NCI-H1417 (cell line): Measurements from ENCODE around the gene HK2.
"Not testable (repeated sequence)": the region's sequence is repeated elsewhere in the genome, so short reads cannot be mapped to it uniquely, and the experiment has no call there.

Experiments used
- DNase-seq, 3 experiments: peaks; one replicate each; lab custom pipeline; 2025; lab: John Stamatoyannopoulos, UW

The HK2 gene

GRCh38 chr2:74834792-74835755 is 1.1 kb downstream of the HK2 start:
- DNase-seq = peak; percentile 17 to 74 (median 71)

DNA sequence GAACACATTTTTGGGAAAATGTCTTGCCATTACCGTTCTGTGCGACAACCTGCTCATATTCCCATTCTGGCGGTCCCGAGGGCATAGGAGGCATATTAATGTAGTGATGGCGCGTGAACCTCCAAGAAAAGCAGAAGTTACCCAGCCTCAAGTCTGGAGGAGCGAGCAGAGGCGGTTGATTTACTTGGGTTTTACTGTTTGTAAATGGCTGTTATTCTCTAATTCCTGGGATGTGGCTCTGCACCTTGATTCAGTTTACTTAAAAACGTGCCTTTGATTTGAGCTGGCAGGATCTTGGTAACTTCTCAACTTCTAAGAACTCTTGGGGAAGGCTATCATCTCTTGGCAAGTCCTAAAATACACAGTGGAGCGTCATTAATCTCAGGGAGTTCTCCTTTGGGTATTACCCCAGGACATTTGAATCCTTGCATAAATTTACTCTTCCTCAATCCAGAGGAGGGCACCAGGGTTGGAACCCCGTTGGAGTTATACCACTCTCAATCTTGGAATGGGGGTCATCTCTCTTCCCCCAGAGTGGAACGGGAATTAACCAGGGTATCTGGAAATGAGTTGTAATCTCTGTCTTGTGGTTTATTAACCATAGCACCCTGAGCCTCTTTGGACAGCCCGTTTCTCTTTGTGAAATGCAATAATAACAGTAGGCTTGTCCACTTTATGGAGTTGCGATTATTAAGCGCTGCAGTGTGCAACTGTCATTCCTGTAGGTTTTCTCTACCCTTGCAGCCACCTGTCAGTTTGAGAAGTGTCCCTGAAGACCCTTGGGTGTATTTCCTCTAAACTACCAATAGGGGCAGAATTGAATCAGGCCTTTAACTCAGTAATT is 2.1 kb downstream of the HK2 start:
- peak; percentile 36 to 74 (median 40) for DNase-seq

- no peak for DNase-seq
Measured at GRCh38 chr2:74836675-74837401, 2.9 kb downstream of the HK2 start.

GRCh38 chr2:74841641-74842040 is 7.7 kb downstream of the HK2 start:
- no peak for DNase-seq

DNA sequence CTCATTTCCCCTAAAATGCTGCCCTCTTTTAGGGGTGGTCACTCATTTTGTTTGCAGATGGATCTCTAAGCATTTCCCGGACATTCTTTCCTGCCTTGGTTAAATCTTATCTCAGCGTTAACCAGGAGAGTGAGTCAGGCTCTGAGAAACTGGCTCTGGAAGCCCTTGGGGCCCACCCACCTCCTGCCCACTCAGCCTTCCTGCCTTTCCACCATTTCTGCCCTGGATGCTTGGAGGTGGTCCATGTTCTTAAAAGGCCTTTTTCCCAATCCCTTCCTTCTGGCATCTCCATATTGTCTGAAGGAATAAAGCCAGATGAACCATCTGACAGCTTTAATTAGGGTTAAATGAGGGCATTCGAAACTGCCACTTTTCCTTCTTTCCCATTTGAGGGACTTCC is 9.5 kb downstream of the HK2 start:
- no peak for DNase-seq

- DNase-seq = no peak
Measured at GRCh38 chr2:74843899-74844298, 10.0 kb downstream of the HK2 start.

DNA sequence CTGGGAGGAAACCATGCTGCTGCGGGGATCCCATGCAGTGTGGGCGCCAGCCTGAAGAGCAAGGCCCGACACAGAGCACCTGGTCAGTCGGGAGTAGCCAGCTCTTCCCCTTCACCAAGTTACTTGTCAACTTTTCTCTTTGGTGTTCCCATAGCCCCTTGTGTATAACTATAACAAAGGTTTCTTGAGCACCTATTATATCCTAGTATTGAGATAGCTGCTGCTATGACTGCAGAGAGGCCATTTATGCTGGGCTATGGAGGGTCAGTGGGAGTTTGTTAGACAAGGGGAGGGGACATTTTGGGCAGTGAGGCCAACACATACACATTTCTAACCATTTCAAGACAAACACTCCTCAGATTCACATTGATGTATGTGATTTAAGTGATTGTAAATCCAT is 10.8 kb downstream of the HK2 start:
- DNase-seq = no peak

- DNase-seq = no peak
Measured at GRCh38 chr2:74845217-74845751, 11.4 kb downstream of the HK2 start.

DNA sequence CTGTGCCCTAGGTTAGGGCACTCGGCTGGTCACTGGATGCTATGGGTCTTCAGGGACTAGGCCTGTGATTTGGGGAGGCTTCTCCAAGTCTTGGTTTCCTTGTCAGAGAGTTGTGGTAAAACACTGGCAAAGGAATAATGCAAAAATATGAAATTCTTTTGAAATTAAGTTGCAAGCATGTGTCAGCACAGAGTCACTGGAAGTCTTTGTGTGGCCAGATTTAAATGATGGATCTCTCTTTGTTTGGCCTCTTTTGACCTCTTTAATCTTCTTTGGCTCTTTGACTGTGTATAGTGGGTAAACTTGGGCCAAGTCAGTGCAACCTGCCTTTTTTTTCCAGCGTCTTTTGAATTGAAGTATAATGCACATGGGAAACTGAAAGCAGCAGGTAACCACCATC is 12.1 kb downstream of the HK2 start:
- no peak for DNase-seq

GRCh38 chr2:74846481-74846880 is 12.6 kb downstream of the HK2 start:
- no peak for DNase-seq

GRCh38 chr2:74847070-74847858 is 13.3 kb downstream of the HK2 start:
- no peak for DNase-seq

GRCh38 chr2:74849228-74849892 is 15.4 kb downstream of the HK2 start:
- no peak for DNase-seq

DNA sequence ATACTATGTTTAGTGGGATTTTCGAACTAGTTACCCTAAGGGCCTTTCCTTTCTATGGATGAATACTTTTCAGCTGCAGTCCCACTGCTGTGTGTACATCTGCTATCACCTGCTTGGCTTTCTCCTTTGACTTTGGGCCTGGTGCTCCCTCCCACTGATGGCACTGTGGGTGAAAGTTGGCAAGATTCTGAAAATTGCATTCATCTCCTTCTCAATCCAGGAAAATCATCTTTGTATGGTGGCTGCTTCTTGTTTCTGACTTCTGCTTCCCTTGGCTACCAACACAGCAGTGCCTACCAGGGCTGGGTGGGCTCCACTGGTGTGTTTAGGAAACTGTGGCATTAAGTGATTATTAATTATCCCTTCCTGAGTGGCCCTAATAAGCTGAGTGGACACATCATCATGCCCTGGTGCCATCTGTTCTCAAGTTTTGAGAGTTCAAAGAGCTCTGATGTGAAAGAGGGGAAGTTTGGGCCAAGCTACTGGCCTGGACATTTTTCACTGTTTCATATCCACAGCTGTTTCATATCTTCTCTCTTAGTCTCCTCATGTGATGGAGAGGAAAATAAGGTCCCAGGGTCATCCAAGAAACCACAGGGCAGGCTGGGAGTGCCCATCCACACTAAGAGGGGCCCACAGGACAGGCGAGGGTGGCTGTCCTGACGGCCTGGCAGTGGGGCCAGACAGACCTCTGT is 16.7 kb downstream of the HK2 start:
- no peak for DNase-seq

GRCh38 chr2:74851191-74851566 is 17.3 kb downstream of the HK2 start:
- no peak for DNase-seq

- not testable (repeated sequence) for DNase-seq
Measured at GRCh38 chr2:74853360-74853759, 19.4 kb downstream of the HK2 start.

- DNase-seq = no peak
Measured at GRCh38 chr2:74854401-74854800, 20.5 kb downstream of the HK2 start.

DNA sequence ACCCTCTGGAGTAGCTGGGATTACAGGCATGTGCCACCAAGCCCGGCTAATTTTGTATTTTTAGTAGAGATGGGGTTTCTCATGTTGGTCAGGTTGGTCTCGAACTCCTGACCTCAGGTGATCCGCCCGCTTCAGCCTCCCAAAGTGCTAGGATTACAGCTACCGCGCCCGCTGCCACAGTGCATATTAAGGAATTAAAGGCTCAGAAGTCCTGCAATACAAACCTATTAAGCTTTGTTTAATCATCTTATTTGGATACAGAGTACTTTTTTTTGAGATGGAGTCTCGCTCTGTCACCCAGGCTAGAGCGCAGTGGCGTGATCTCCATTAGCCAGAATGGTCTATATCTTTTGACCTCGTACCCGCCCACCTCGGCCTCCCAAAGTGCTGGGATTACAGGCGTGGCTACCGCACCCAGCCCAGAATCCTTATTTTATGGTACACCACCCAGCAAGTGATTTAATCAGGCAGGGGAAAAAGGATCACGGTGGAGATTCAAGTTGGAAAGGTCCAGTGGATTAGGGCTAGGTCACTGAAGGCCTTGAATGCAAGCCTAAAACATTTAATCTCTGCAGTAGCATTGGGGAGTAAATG is 21.3 kb downstream of the HK2 start:
- not testable (repeated sequence) for DNase-seq

DNA sequence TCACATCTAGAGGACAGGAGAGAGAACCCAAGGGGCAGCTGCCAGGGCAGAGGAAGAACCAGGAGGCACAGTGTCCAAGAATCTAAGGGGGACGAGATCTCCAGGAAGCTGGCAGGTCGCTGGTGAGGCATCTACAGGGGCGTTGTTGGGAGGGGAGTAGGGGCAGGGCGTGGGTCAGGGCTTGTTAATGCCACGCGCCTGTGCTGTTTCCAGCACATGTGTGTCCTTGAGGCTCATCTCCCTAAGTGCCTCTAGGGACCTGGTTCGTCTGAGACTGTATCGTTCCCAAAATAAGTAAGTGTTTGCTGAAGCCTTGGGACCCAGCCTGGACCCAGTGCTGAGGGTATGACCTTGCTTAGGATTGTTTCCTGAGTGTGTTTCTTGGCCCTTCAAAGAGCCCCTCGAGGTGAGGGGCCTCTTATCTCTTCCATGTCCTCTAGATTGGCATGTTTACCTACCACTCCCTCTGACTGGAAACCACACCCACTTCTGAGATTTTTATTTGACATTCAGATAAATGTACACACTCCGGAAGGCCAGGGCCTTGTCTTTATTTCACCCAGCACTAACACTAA is 22.2 kb downstream of the HK2 start:
- DNase-seq = peak in 2 of 3 experiments; percentile 29 to 31

DNA sequence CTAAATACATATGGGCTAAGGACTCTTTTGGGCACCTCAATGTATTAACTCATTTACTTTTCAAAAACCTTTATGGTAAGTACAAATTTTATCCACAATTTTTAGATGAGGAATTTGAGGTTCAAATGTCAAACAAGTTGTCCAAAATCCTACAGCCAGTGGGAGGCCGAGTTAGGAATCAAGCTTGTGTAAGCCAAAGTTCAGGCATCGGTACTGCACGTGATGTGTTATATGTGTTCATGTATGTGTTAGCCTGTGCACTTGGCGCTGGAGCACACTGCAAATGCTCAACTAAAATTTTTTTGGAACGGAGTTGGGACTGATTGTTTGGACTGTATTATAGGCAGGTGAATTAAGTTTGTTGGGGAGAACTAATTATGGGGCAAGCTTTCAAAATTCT is 22.7 kb downstream of the HK2 start:
- DNase-seq = no peak
